Measurements from ENCODE around the gene INPP5A.

DNA sequence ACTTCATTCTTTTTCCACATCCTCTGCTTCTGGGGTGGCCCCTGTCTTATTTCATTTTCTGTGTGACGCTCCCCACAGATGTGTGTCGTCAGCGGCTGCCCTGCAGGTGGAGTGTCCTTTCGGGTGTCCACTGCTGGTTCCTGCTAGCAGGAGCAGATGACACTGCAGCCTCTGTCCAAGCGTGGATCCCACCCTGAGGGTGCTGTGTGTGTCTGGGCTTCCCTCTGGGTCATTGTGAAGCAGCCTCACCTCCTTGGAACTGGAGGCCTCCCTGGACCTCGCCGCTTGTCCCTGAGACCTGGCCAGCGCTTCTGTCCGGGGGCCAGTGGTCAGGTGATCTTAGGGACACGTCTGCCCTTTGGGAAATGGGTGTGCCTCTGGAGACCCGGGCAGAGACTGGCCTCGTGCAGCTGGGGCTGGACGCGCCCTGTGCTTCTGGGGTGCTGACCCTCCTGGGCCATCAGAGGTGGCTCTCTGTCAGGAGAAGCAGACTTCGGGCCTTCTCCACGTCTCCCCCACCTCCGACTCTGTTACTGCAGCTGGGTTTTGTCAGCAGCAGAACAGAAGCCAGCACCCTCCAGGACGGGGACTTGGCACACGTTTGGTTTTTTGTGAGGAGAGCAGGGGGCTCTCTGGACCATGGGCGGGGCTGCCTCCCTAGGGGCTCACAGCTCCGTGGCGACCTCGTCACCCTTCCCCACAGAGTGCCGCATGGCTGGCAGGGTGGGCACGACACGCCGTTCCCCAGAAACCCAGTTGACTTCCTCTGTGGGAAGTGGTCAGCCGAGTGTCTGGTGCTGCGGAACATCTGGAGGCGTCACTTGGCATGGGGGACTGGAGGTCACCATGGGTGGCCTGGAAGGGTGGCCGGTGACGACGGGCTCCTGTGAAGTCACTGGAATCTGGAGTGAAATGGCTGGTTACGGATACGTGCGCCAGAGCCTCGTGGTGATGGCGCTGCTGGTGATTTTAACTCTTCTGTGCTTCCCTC is 48.4 kb downstream of the INPP5A start:
- TF ChIP-seq POLR2A (IDR thresholded peaks at IDR 0.05) (peak in 1 of 4 donors; percentile 8), EP300 (IDR thresholded peaks at IDR 0.05) (peak in 3 of 4 donors; percentile 59 to 86 (median 73)), CTCF (IDR thresholded peaks at IDR 0.05) (no peak)

All from upper lobe of left lung (tissue), 4 donors.